Stimulated activated naive B cell treated with anti-CD40 and anti-IgM and Interleukin-4, amounts not matched to agents 10 μg/mL and 1 μg/mL and 100 μg/mL, for 72 hours (primary cell): ENCODE results near the gene SLC9C1.

Experiments used
- ATAC-seq, 2 donors: fragments of 150-1000 bp; cut with Tn5 transposase; replicated peaks; 2 replicates each; pipeline ENCODE4 v1.10.0; 2021; ENCODE audit warnings: moderate library complexity in 1 of 2
- DNase-seq: peaks from one replicate; pipeline ENCODE4 v3.0.0; 2021
- H3K27ac Mint-ChIP-seq: one replicate; pipeline ENCODE4 v1.8.0; 2022; ENCODE audit warnings: mild to moderate bottlenecking, mixed read lengths
- H3K27me3 Mint-ChIP-seq, 2 donors: one replicate each; pipeline ENCODE4 v1.8.0; 2022; ENCODE audit warnings: mixed read lengths in 2 of 2
- H3K36me3 Mint-ChIP-seq, 2 donors: one replicate each; pipeline ENCODE4 v1.8.0; 2022; ENCODE audit warnings: mixed read lengths in 2 of 2, mild to moderate bottlenecking in 1 of 2
- H3K4me1 Mint-ChIP-seq, 2 donors: one replicate each; pipeline ENCODE4 v1.8.0; 2022; ENCODE audit warnings: mixed read lengths in 2 of 2, mild to moderate bottlenecking in 1 of 2
- H3K4me3 Mint-ChIP-seq, 2 donors: one replicate each; pipeline ENCODE4 v1.8.0; 2022; ENCODE audit warnings: mild to moderate bottlenecking in 2 of 2, mixed read lengths in 2 of 2, moderate library complexity in 1 of 2
- H3K9me3 Mint-ChIP-seq, 2 donors: one replicate each; pipeline ENCODE4 v1.8.0; 2022; ENCODE audit warnings: mixed read lengths in 2 of 2, mild to moderate bottlenecking in 1 of 2

SLC9C1 gene

DNA sequence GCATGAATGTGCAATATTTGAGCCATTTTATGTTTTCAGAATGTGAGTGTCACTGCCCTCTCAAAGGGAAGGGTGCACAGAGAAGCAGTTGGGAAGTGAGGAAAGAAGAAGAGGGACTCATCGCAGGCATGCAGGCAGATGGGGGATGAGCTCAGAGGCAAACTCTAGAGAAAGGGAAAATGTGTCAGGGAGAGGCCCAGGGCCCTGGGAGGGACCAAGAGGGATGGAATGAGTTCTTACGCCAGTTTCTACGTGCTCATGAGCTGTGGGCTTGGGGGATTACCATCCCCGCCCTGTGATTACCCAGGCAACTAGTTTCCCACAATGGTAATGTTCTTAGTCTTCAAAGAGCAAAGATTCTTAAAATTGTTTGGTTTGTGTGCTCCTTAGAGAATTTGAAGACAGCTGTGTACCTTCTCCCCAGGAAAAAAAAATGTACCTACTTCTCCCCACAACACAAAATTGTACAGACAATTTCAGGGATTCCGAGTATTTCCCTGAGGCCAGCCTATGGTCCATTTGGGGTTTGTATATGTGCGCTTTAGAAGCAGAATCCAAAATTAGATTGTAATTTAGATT lies 178.8 kb downstream of the SLC9C1 start:
- Mint-ChIP-seq H3K4me3 (peak overlapping the region; percentile 54 to 67), H3K36me3 (peaks cover 4 to 7% of the 10 kb centered on the region in 2 donors), H3K9me3 (peaks cover 0 to 1% of the 10 kb centered on the region in 2 donors), H3K27ac (peak overlapping the region; percentile 98), H3K4me1 (peaks cover 66 to 83% of the 10 kb centered on the region in 2 donors), H3K27me3 (no peaks in the 10 kb centered on the region)
- peak; percentile 48 to 56 for ATAC-seq
- peak; percentile 70 for DNase-seq

DNA sequence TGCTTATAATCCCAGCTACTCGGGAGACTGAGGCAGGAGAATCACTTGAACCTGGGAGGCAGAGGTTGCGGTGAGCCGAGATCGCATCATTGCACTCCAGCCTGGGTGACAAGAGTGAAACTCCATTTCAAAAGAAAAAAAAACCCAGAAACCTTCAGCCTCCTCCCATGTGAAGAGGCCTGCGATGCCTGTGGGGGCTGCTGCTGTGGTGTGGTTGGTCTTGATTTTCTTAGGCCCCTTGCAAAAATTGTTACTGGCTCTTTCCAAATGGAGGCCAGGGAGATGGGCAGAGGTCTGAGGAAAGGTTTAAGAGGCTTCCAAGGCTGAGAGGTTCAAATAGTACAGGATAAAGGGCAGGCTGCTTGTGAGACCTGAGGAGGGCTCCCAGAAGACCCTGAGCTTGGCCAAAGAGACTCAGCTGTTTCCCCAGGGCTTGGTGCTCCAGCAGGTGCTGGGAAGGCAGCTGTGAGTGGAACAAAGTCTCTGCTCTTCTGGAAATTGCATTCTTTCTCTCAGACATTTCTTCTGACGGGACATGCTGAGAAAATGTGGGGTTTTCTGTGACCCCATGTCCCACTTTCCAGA lies 179.3 kb downstream of the SLC9C1 start:
- Mint-ChIP-seq H3K27ac (peak overlapping the region; percentile 98), H3K9me3 (peaks cover 0 to 1% of the 10 kb centered on the region in 2 donors), H3K4me1 (peaks cover 60 to 77% of the 10 kb centered on the region in 2 donors), H3K4me3 (peak overlapping the region; percentile 54 to 67), H3K36me3 (peaks cover 4 to 6% of the 10 kb centered on the region in 2 donors), H3K27me3 (no peaks in the 10 kb centered on the region)
- peak; percentile 52 for ATAC-seq
- peak; percentile 60 for DNase-seq

DNA sequence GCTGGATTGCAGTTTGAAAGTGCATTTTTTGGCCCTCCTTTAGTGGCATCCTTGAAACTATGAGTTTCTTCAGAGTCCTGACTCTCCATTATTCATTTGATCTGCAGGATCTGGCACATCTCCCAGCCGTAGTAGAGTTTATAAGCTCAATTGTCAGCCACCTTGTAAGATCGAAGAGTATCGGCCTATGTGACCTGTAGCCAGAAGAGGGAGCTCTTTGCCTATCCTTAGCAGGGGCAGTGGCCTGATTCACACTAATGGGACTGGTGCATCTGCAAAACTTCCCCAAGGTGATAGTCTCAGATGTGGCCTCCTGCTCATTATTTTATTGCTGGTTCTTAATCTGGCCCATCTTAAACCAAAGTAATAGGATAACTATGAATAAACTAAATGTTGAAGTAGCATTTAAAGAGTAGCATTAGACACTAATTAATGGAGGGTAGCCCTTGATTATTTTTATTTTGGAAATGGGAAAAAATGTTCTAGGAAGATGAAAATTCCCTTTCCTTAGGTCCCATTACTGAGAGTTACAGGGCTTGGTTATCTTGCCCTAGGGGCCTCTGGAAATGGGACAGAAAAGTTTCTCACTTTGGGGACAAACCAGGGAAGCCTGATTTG lies 182.1 kb downstream of the SLC9C1 start:
- Mint-ChIP-seq H3K9me3 (no peaks in the 10 kb centered on the region), H3K27me3 (no peaks in the 10 kb centered on the region), H3K36me3 (peaks cover 0 to 2% of the 10 kb centered on the region in 2 donors), H3K27ac (peak overlapping the region; percentile 48), H3K4me3 (no peak overlapping the region), H3K4me1 (peaks cover 36 to 50% of the 10 kb centered on the region in 2 donors)
- DNase-seq: peak; percentile 66
- peak; percentile 46 to 54 for ATAC-seq

DNA sequence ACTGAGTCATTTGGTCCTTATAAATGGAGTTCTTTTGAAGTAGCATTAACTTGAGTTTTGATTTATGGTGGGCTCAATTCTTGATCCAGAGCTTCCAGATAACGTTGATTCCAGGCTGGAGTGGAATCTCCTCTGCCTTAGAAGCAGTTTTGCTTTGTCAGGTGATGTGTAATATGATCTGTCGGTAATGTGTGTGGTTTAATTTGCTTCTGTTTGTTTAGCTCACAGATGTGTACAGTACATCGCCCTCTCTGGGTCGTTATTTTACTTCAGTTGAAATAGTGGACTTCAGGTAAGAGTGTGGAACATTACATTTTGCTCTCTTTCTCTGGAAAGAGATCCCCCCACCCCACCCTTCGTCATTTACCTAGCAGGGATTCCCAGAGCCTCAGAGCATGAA lies 184.7 kb downstream of the SLC9C1 start:
- ATAC-seq: no peak
- Mint-ChIP-seq H3K9me3 (no peaks in the 10 kb centered on the region), H3K27me3 (no peaks in the 10 kb centered on the region), H3K27ac (no peak overlapping the region), H3K4me1 (peaks cover 20 to 25% of the 10 kb centered on the region in 2 donors), H3K36me3 (no peaks in the 10 kb centered on the region), H3K4me3 (no peak overlapping the region)
- DNase-seq: no peak

DNA sequence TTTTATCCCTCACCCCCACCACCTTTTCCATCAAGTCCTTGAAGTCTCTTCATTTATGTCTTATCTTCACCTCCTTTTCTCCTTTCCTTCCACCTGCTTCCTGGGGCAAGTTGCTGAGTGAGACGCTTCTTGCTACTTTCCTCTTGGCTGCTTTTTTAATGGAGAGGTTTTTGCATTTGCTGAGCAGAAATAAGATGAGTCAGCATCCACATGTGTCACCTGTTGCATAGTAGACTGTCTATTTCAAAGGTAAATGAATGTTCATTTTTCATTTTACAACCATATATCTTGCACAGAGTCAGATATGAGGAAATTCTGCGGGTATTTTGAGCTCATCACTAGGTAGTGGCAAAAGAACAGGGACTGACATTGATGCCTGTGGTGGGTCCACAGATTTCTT lies 189.2 kb downstream of the SLC9C1 start:
- ATAC-seq (no peak), DNase-seq (no peak)
- Mint-ChIP-seq H3K27ac (no peak overlapping the region), H3K4me3 (no peak overlapping the region), H3K9me3 (no peaks in the 10 kb centered on the region), H3K4me1 (no peaks in the 10 kb centered on the region), H3K36me3 (peaks cover 0 to 6% of the 10 kb centered on the region in 2 donors), H3K27me3 (no peaks in the 10 kb centered on the region)

DNA sequence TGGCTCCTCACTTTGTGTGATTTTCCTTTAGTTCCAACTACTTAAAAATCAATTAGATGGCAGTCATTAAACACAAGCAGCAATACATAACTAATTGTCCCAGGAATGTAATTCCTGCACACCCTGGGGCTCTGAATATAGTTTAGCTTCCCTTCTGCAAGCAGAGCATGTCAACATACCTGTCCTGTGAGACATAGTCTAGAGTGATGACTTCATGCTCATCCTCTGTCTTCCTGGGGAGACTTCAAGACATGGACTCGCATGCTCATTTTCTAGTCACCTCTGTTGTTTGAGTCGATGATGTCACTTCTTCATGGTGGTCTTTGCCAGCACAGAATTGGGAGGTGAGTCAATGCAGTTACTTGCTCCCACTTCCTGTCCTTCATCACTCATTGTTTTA lies 192.1 kb downstream of the SLC9C1 start:
- no peak overlapping the region for H3K27ac Mint-ChIP-seq
- peaks cover 7 to 10% of the 10 kb centered on the region in 2 donors for H3K36me3 Mint-ChIP-seq
- no peak overlapping the region for H3K4me3 Mint-ChIP-seq
- no peaks in the 10 kb centered on the region for H3K27me3 Mint-ChIP-seq
- ATAC-seq: no peak
- H3K4me1 Mint-ChIP-seq: peaks cover 6 to 9% of the 10 kb centered on the region in 2 donors
- no peak for DNase-seq
- peaks cover 4 to 5% of the 10 kb centered on the region in 2 donors for H3K9me3 Mint-ChIP-seq

DNA sequence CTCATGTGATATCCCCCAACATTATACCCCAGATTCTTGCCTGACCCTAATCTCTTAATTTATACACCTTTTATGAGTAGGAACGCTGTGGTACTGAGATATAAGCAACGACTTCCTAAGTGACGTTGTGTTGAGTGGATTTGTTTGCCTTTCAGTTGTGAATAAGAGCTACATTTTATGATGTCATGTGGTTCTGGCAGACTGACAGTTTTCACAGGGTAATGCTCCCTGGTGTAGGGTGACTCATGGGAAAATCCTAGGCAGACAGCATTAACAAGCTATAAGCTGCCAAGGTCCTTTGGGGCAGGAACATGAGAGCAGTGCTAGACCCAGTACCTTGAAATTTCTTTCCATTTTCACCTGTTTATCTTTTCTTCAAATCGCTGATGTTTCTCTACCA lies 196.6 kb downstream of the SLC9C1 start:
- Mint-ChIP-seq H3K27me3 (peaks cover 0 to 6% of the 10 kb centered on the region in 2 donors), H3K4me3 (no peak overlapping the region), H3K27ac (no peak overlapping the region), H3K36me3 (peaks cover 7 to 9% of the 10 kb centered on the region in 2 donors), H3K4me1 (peaks cover 17 to 20% of the 10 kb centered on the region in 2 donors), H3K9me3 (peaks cover 4 to 6% of the 10 kb centered on the region in 2 donors)
- peak; percentile 70 to 78 for ATAC-seq
- no peak for DNase-seq

DNA sequence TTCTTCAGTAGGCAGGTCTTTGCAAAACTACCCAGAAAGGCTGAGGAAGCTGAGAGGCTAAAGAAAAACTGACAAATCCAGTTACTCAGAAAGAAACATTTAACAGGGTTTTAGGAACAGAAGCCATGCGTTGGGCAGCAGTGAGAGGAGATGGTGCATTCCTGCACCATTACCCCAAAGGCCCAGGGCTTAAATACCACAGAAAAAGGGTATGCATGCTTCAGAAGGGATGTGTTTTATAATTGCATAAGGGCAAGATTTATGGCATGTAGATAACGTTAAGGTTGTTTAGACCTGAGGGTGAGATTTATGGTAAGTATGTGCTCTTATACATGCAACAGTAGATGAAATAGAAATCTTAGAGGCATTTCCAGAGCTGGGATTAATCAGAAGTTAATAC lies 197.8 kb downstream of the SLC9C1 start:
- Mint-ChIP-seq H3K9me3 (peaks cover 4 to 6% of the 10 kb centered on the region in 2 donors), H3K36me3 (peaks cover 7 to 9% of the 10 kb centered on the region in 2 donors), H3K27ac (peak overlapping the region; percentile 44), H3K4me3 (no peak overlapping the region), H3K4me1 (peaks cover 25 to 26% of the 10 kb centered on the region in 2 donors), H3K27me3 (peaks cover 0 to 8% of the 10 kb centered on the region in 2 donors)
- DNase-seq (no peak), ATAC-seq (no peak)

DNA sequence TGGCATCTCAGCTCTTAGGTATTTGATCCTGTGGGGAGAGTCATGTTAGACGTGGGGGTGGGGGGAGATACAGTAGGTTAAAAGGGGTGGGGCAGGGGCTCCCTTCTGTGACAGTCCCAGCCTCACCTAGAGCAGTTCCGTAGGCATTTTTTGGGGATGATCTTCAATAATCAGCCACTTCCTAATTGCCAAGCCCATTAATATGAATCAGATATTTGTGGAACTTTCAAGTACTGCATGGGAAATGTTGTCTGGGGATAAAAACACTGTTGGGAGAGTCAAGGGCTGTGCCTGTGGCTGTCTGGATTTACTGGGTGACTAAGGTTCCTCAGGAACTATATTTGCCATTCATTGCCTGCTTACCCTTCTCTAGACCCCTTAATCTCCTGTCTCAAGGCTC lies 198.3 kb downstream of the SLC9C1 start:
- H3K9me3 Mint-ChIP-seq: peaks cover 4 to 6% of the 10 kb centered on the region in 2 donors
- no peak overlapping the region for H3K4me3 Mint-ChIP-seq
- peaks cover 0 to 12% of the 10 kb centered on the region in 2 donors for H3K27me3 Mint-ChIP-seq
- peaks cover 7 to 9% of the 10 kb centered on the region in 2 donors for H3K36me3 Mint-ChIP-seq
- DNase-seq (no peak), ATAC-seq (no peak)
- no peak overlapping the region for H3K27ac Mint-ChIP-seq
- H3K4me1 Mint-ChIP-seq: peaks cover 29 to 30% of the 10 kb centered on the region in 2 donors

DNA sequence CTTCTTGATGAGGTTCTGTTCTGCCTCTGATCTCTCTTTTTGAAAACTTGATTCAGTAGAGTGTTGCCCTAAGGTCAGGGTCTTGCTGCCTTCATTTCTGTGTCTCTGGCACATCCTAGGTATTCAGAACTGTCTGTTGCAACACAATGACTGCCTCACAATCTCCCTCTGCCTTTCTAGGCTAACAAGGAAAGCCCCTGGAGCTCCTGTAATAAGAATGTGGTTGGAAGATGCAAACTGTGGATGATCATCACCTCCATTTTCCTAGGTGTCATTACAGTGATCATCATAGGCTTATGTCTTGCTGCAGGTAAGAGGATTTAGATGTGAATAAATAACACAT lies 200.9 kb downstream of the SLC9C1 start:
- Mint-ChIP-seq H3K27ac (peak overlapping the region; percentile 6), H3K27me3 (peaks cover 18 to 21% of the 10 kb centered on the region in 2 donors), H3K4me3 (peak overlapping the region in 1 of 2 donors; percentile 7), H3K4me1 (peaks cover 26 to 38% of the 10 kb centered on the region in 2 donors), H3K36me3 (peaks cover 3 to 5% of the 10 kb centered on the region in 2 donors), H3K9me3 (peaks cover 0 to 2% of the 10 kb centered on the region in 2 donors)
- DNase-seq: no peak
- ATAC-seq: no peak

DNA sequence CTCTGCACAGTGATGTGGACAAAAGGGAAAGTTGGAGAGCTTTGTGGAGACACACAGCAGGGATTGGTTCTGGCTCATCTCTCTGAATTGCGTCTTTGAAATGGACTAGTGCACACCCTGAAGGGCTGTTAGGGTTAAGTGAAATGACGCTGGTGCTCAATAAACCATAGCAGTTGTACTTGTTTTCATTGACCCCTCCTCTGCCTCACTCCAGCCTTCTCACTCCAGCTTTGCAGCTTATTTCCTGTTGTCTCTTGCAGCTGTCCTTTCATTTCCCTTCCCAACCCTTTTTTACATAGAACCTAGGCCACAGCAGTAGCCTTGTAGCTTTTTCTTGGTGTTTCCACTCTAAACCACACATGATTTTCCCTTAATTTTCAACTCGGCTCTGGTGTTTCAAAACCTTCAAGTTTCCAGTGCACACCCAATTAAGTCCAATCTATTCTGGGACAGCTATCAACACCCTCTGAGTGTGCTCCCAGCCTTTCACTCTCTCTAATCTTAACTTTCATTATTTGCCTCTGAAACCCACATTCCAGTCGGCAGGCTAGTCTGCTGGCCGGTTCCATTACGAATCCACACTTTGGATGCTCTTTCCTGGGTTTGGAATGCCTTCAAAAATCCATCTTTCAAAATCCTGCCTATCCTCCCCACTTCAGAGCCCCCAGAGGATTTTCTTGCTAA lies 201.4 kb downstream of the SLC9C1 start:
- peak; percentile 17 for DNase-seq
- peak; percentile 88 to 92 for ATAC-seq

DNA sequence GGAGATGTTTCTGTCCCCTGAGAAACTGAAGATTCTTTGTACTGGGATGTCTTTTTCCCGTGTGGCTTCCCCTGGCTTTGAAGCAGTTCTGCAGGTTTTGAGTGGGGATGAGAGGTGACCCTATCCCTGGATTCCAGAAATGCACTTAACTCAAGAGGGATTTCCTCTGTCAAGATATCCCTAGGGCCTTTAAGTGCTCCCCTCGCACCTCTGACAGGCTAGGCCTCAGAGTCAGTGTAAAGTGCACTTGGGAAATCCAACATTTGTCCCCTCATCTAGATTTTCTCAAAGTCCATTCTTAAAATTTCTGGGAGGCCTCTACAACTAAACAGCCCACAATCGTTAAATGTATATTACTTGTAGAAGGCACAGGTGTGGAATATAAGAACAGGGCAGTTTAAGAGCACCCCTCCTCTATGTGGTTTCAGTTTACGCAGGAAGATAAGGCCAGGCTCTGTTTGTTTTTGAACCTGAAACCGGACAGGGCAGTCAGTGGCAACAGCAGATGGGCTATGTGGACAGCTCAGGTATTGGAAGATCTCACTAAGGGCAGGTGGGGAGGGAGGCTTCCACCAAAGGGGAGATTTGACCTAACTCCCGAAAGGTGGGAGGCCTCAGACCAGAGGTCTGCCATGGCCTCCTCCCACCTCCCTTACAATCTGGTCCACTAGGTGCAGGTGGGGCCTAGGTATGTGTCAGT lies 203.0 kb downstream of the SLC9C1 start:
- Mint-ChIP-seq H3K4me1 (peaks cover 29 to 45% of the 10 kb centered on the region in 2 donors), H3K27ac (no peak overlapping the region), H3K9me3 (peaks cover 0 to 2% of the 10 kb centered on the region in 2 donors), H3K36me3 (peaks cover under 1 to 2% of the 10 kb centered on the region in 2 donors), H3K27me3 (peaks cover 35 to 39% of the 10 kb centered on the region in 2 donors), H3K4me3 (no peak overlapping the region)
- DNase-seq (no peak), ATAC-seq (no peak)

More for the DNA sequence above, 201.4 kb downstream of the SLC9C1 start:
- H3K27ac Mint-ChIP-seq: peak overlapping the region; percentile 6
- H3K4me3 Mint-ChIP-seq: peak overlapping the region; percentile 7 to 34
- H3K27me3 Mint-ChIP-seq: peaks cover 23 to 26% of the 10 kb centered on the region in 2 donors
- peaks cover 2 to 5% of the 10 kb centered on the region in 2 donors for H3K36me3 Mint-ChIP-seq
- H3K9me3 Mint-ChIP-seq: peaks cover 0 to 2% of the 10 kb centered on the region in 2 donors
- peaks cover 25 to 36% of the 10 kb centered on the region in 2 donors for H3K4me1 Mint-ChIP-seq
